ENCODE data around the gene FGGY.

The FGGY gene

GRCh38 chr1:59564192-59564891, 267.4 kb downstream of the FGGY start:
- Histone ChIP-seq H3K27me3 (no peaks in the 10 kb centered on the region), H3K27ac (peak overlapping the region in 6 of 11 experiments; percentile 2 to 43 (median 26); a peak in 7 of 22 replicates), H3K9me3 (replicated peaks in 1 of 11) (peaks cover 0 to 9% (median 6%) of the 10 kb centered on the region in 11 experiments; a peak in 16 of 22 replicates), H3K4me2 (peak overlapping the region; percentile 36 to 83 (median 67)), H4K20me1 (no peaks in the 10 kb centered on the region), H3K9ac (no peak overlapping the region), H3K36me3 (no peaks in the 10 kb centered on the region), H3K4me3 (no peak overlapping the region), H3K4me1 (peaks cover 43 to 73% (median 55%) of the 10 kb centered on the region in 10 experiments)
- TF ChIP-seq Cebpa-rat (IDR thresholded peaks at IDR 0.05), result no peak

GRCh38 chr1:59565611-59566410, 268.9 kb downstream of the FGGY start:
- Histone ChIP-seq H3K9me3 (replicated peaks in 1 of 11) (no peaks in the 10 kb centered on the region; a peak in 1 of 22 replicates), H3K27me3 (no peaks in the 10 kb centered on the region), H3K4me1 (peaks cover 51 to 78% (median 60%) of the 10 kb centered on the region in 10 experiments), H4K20me1 (no peaks in the 10 kb centered on the region), H3K9ac (no peak overlapping the region), H3K36me3 (no peaks in the 10 kb centered on the region), H3K4me2 (peak overlapping the region; percentile 36 to 83 (median 67)), H3K4me3 (no peak overlapping the region), H3K27ac (peak overlapping the region in 3 of 11 experiments; percentile 2 to 47 (median 16); a peak in 4 of 22 replicates)
- no peak for TF ChIP-seq Cebpa-rat (IDR thresholded peaks at IDR 0.05)

- no peak overlapping the region for H3K27ac ChIP-seq
- no peak overlapping the region for H3K4me3 ChIP-seq
- no peaks in the 10 kb centered on the region for H3K9me3 ChIP-seq (replicated peaks in 1 of 11)
- no peaks in the 10 kb centered on the region for H4K20me1 ChIP-seq
- no peaks in the 10 kb centered on the region for H3K27me3 ChIP-seq
- TF ChIP-seq Cebpa-rat (IDR thresholded peaks at IDR 0.05), result no peak
- H3K4me1 ChIP-seq, result peaks cover 48 to 74% (median 61%) of the 10 kb centered on the region in 10 experiments
- no peak overlapping the region for H3K9ac ChIP-seq
- H3K36me3 ChIP-seq, result no peaks in the 10 kb centered on the region
- peak overlapping the region in 3 of 11 experiments; percentile 17 to 83 (median 30); a peak in 3 of 22 replicates for H3K4me2 ChIP-seq
Measured at GRCh38 chr1:59568158-59568935, 271.5 kb downstream of the FGGY start.

- Histone ChIP-seq H3K9ac (no peak overlapping the region), H4K20me1 (no peaks in the 10 kb centered on the region), H3K27me3 (no peaks in the 10 kb centered on the region), H3K27ac (peak overlapping the region in 4 of 11 experiments; percentile 15 to 72 (median 67); a peak in 5 of 22 replicates), H3K9me3 (replicated peaks in 1 of 11) (peaks cover 4 to 7% (median 6%) of the 10 kb centered on the region in 11 experiments; a peak in 20 of 22 replicates), H3K4me2 (peak overlapping the region in 10 of 11 experiments; percentile 57 to 88 (median 75); a peak in 16 of 22 replicates), H3K36me3 (peaks cover 0 to 5% (median 0%) of the 10 kb centered on the region in 11 experiments; a peak in 3 of 22 replicates), H3K4me1 (peaks cover 44 to 67% (median 57%) of the 10 kb centered on the region in 10 experiments), H3K4me3 (no peak overlapping the region)
- no peak for TF ChIP-seq Cebpa-rat (IDR thresholded peaks at IDR 0.05)
Measured at GRCh38 chr1:59569198-59569597, 272.3 kb downstream of the FGGY start.

GRCh38 chr1:59570524-59570923, 273.6 kb downstream of the FGGY start:
- H3K4me3 ChIP-seq, result peak overlapping the region in 3 of 10 experiments; percentile 3 to 45 (median 4); a peak in 4 of 20 replicates
- H3K27me3 ChIP-seq, result no peaks in the 10 kb centered on the region
- H3K9me3 ChIP-seq (replicated peaks in 1 of 11), result peaks cover 5 to 9% (median 7%) of the 10 kb centered on the region in 11 experiments; a peak in 20 of 22 replicates
- no peak for TF ChIP-seq Cebpa-rat (IDR thresholded peaks at IDR 0.05)
- peak overlapping the region in 9 of 11 experiments; percentile 6 to 72 (median 51); a peak in 16 of 22 replicates for H3K27ac ChIP-seq
- no peaks in the 10 kb centered on the region for H4K20me1 ChIP-seq
- H3K9ac ChIP-seq, result peak overlapping the region in 8 of 11 experiments; percentile 7 to 50 (median 30); a peak in 10 of 22 replicates
- H3K36me3 ChIP-seq, result peaks cover 0 to 6% (median 0%) of the 10 kb centered on the region in 11 experiments; a peak in 3 of 22 replicates
- peak overlapping the region; percentile 57 to 88 (median 73) for H3K4me2 ChIP-seq
- peaks cover 30 to 54% (median 43%) of the 10 kb centered on the region in 10 experiments for H3K4me1 ChIP-seq

GRCh38 chr1:59574085-59574484, 277.2 kb downstream of the FGGY start:
- Histone ChIP-seq H3K9me3 (replicated peaks in 1 of 11) (peaks cover 5 to 24% (median 9%) of the 10 kb centered on the region in 11 experiments; a peak in 20 of 22 replicates), H3K4me2 (no peak overlapping the region), H3K4me3 (no peak overlapping the region), H3K27me3 (no peaks in the 10 kb centered on the region), H3K27ac (no peak overlapping the region), H3K9ac (no peak overlapping the region), H4K20me1 (no peaks in the 10 kb centered on the region), H3K36me3 (peaks cover 0 to 6% (median 0%) of the 10 kb centered on the region in 11 experiments; a peak in 3 of 22 replicates), H3K4me1 (peaks cover 21 to 43% (median 34%) of the 10 kb centered on the region in 10 experiments)
- TF ChIP-seq Cebpa-rat (IDR thresholded peaks at IDR 0.05), result no peak

GRCh38 chr1:59577774-59578173, 280.9 kb downstream of the FGGY start:
- Histone ChIP-seq H3K4me1 (peaks cover 0 to 40% (median 4%) of the 10 kb centered on the region in 10 experiments; a peak in 10 of 20 replicates), H3K36me3 (peaks cover 0 to 6% (median 0%) of the 10 kb centered on the region in 11 experiments; a peak in 3 of 22 replicates), H3K9me3 (replicated peaks in 1 of 11) (peaks cover 5 to 24% (median 9%) of the 10 kb centered on the region in 11 experiments; a peak in 20 of 22 replicates), H3K27ac (no peak overlapping the region), H3K4me2 (no peak overlapping the region), H3K27me3 (no peaks in the 10 kb centered on the region), H3K4me3 (no peak overlapping the region), H4K20me1 (no peaks in the 10 kb centered on the region), H3K9ac (no peak overlapping the region)
- no peak for TF ChIP-seq Cebpa-rat (IDR thresholded peaks at IDR 0.05)

GRCh38 chr1:59579222-59579621, 282.3 kb downstream of the FGGY start:
- no peak overlapping the region for H3K27ac ChIP-seq
- peaks cover 0 to 38% (median 4%) of the 10 kb centered on the region in 10 experiments; a peak in 10 of 20 replicates for H3K4me1 ChIP-seq
- H3K9ac ChIP-seq, result no peak overlapping the region
- H3K36me3 ChIP-seq, result peaks cover 0 to 4% (median 0%) of the 10 kb centered on the region in 11 experiments; a peak in 1 of 22 replicates
- H3K9me3 ChIP-seq (replicated peaks in 1 of 11), result peaks cover under 1 to 26% (median 5%) of the 10 kb centered on the region in 11 experiments; a peak in 19 of 22 replicates
- H3K27me3 ChIP-seq, result no peaks in the 10 kb centered on the region
- H3K4me2 ChIP-seq, result peak overlapping the region in 3 of 11 experiments; percentile 40 to 67 (median 67); a peak in 5 of 22 replicates
- H4K20me1 ChIP-seq, result no peaks in the 10 kb centered on the region
- H3K4me3 ChIP-seq, result no peak overlapping the region
- TF ChIP-seq Cebpa-rat (IDR thresholded peaks at IDR 0.05), result no peak

Measured in BLaER1 treated with 17β-estradiol and CSF1 and Interleukin-3, amounts not matched to agents 10 nM and 100 nM (cell line).